ENCODE results near the gene SLC25A48. TPM values are rescaled to one million over a fixed set of nuclear protein-coding genes. Genes with fewer than 3 reads are reported as not detected.
"Not testable (repeated sequence)": the region's sequence is repeated elsewhere in the genome, so short reads cannot be mapped to it uniquely, and the experiment has no call there.

The SLC25A48 gene
- polyA plus RNA-seq, 12 donors = 0.15 to 8.0 (median 0.53) TPM; not detected in 2

GRCh38 chr5:135857630-135858311 lies 23.3 kb downstream of the SLC25A48 start:
- DNase-seq = no peak

GRCh38 chr5:135859186-135859585 lies 24.7 kb downstream of the SLC25A48 start:
- not testable (repeated sequence) for DNase-seq

DNA sequence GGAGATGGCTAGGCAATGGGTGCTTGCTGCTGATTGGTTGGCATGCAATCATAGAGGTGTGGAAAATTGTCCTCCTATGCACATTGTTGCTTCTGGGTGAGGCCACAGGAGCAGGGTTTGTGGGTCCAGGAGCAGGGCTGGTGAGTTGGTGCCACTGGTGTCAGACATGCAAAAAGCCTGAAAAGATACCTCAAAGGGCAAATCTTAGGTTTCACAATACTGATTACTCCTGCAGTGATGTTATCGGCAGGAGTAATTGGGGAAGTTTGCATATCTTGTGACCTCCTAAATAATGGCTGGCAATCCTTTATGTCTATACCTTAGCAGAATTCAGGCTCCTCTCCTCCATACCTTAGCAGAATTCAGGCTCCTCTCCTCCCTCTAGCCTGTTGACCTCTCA lies 25.2 kb downstream of the SLC25A48 start:
- DNase-seq = no peak

- no peak for DNase-seq
These were observed 27.2 kb downstream of the SLC25A48 start for GRCh38 chr5:135861641-135862040.

DNA sequence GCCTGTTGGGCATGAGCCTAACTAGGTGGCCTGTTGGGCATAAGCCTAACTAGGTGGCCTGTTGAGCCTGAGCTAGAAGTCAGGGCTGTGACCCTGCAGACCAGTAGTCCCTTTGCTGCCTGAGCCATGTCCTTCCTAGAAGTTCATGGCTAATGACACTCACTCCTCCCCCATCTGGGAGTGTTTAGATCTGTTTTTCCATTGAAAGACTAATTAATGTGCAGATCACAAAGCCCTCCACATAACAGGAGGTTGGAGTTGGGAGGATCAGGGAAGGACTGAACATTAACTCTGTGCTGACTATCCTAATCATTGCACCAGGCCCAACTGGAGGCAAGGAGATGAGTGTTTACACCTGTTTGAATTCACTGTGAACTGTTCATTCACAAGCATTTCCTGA lies 27.6 kb downstream of the SLC25A48 start:
- no peak for DNase-seq

- no peak for DNase-seq
These were observed 28.3 kb downstream of the SLC25A48 start for GRCh38 chr5:135862744-135863143.

DNA sequence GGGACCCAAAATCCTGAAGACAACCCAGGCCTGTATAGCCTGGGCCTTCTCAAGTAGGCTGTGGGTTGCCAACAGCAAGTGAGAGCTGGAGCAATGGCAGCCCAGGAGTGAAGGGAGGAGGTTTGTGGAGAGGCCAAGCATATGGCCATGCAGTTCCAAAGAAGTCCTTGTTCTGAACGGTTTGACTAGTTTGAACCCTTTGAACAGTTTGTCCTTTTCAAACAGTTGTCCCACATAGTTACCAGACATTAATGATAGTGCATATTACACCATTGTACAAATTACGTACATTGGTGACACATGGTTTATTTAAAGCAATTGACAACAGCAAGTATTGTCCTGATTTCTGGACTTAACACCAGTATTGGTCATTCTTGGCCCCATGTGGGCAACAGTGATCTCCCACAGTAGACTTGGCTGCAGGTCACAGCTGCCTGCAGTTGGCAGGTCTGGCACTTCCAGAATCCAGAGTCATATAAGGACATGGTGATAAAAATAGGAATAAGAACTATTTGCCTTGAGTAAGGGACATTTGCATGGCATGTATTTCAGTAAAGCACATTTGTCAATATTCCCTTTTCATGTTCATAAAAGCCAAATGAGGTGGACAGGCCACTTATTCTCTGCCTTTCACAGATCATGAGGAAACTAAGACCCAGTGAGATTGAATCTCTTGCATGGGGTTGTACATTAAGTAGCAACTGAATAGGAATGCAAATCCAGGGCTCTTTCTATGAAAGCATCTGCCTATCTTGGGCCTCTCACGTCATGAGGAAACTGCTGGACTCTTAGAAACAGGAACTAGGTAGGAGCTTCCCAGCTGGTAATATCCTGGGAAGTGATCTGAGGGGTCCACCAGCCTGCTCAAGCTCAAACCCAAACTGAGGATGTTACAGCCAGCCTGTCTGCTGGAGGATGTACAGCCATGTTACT lies 30.3 kb downstream of the SLC25A48 start:
- no peak for DNase-seq

- DNase-seq = no peak
These were observed 31.6 kb downstream of the SLC25A48 start for GRCh38 chr5:135866016-135866415.

DNA sequence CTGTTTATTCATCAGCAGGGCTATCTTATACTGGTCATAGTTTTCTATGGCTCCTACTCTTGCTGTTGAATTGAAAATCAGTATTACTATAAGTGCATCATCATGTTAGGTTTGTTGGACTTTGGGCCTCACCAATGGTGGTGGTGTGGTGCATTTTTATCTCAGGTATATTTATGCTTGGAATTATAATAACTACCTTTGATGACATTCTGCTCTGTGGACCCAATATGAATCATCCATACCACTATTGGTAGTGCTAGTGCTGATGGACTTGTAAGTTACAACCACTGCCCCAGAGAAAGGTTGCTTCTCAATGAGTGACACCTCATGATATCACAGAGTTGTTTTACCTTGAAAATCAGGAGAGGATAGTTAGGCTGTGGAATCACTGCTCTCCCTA lies 33.1 kb downstream of the SLC25A48 start:
- no peak for DNase-seq

DNA sequence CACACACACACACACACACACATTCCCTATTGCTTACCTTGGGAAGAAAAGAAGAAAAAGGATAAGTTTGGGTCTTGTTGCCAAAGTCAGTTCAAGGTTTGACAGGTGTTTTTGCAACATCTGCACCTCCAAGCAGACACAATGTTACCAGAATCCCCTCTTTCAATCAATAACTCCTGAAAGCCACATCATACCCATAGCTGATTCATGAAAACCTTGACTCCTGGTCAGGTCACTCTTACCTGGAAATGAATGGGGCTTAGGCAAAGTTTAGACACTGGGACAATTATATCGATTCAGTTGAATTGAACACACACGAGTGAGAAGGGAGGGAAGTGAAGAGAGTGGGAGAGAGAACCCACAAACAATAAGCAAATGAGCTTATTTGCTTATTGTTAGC lies 34.2 kb downstream of the SLC25A48 start:
- no peak for DNase-seq

- no peak for DNase-seq
These were observed 34.8 kb downstream of the SLC25A48 start for GRCh38 chr5:135869276-135869675.

GRCh38 chr5:135869935-135870334 lies 35.5 kb downstream of the SLC25A48 start:
- no peak for DNase-seq

GRCh38 chr5:135871268-135871915 lies 36.9 kb downstream of the SLC25A48 start:
- no peak for DNase-seq

DNA sequence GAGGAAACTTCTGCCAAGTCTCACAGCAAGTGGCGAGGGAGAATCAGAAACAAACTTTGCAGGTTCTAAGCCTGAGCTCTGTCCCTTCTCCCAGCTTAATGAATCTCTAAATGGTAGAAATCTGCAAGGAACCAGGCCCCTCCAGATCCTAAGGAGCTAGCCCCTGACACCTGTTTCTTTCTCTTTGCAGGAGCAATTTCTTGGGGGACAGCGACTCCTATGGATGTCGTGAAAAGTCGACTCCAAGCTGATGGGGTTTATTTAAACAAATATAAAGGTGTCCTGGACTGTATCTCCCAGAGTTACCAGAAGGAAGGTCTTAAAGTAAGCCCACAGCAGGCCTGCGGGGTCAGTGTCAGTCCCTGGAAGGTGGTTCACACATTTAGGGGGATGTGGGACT lies 39.4 kb downstream of the SLC25A48 start:
- no peak for DNase-seq

- no peak for DNase-seq
These were observed 40.0 kb downstream of the SLC25A48 start for GRCh38 chr5:135874461-135874860.

DNA sequence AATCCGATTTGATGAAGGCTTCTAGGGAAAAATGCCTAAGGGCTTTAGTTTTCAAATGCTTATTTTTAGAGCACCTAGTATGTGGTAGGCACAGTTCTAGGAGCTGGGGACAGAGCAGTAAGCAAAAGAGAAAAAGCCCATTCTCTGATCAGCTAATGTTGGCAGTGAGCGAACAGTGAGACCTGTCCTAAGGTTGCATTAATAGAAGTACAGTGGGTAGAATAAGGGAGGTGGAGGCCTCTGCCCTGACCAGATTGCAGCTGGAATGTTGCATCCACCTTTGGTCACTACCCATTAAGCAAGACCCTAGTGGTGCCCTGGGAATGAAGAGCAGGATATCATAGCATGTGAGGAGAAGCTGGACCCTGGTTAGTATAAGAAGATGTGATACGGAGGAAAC lies 41.1 kb downstream of the SLC25A48 start:
- DNase-seq = no peak

DNA sequence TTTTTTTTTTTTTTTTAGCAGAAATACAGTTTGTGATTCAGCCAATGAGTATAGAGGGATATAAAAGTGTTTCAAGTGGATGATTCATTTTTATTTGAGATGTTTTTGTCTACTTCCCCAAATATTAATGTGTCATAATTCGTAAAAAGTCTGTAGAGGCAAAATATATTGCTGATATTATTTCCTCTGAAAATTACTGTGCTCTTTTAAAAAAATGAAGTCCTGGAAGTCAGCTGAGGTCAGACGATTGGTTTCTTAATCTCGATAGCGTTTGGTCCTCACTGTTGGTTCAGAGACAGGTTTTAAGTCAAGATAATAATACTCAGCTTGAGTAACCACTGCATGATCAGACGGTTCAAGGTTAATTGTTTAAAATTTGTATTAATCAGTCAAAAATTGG lies 41.7 kb downstream of the SLC25A48 start:
- no peak for DNase-seq

DNA sequence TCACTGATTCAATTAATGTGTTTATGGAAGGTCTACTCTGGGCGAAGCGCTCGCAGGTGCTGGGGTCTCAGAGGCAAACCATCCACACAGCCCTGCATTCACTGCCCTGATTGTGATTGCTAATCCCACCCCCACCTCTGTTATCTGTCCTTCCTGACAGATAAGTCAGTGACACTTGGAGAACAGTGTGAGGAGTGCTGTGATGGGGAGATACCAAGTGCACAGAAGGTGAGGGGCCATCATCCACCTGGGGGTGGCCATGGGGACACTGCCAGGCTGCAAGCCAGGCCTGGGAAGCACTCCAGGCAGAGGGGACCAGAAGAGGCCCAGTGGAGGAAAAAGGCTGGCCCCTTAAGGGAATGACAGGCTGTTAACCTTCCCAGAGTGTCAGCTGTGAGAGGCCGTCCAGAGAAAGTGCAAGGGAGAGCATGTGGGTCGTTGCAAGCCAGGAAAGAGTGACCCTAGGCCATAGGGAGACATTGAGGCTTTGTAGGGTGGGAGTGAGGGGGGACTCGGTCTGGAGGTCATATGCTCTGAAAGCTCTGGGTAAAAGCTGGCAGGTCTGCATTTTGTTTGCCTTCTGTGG lies 43.2 kb downstream of the SLC25A48 start:
- no peak for DNase-seq

DNA sequence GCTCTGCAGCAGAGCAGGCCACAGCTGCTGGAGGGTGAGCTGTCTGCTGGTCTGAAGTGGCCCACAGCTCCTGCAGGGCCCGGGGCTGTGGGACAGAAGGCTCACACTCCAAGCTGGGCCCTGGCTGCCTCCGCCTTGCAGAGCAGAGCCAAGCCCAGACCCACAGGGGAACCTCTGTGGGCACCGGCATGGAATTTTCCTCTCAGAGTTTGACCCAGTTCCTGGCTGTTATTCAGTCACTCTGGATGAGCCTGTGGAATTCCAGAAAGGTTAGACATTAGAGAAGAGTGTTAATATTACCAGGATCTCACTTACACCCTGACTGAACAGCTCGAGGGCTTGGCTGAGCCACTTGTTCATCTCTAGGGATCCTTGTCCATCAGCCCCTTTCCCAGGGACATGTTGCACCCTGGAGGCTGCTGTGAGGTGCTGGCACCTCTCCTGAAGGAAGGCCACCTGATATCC lies 43.7 kb downstream of the SLC25A48 start:
- DNase-seq = no peak

DNA sequence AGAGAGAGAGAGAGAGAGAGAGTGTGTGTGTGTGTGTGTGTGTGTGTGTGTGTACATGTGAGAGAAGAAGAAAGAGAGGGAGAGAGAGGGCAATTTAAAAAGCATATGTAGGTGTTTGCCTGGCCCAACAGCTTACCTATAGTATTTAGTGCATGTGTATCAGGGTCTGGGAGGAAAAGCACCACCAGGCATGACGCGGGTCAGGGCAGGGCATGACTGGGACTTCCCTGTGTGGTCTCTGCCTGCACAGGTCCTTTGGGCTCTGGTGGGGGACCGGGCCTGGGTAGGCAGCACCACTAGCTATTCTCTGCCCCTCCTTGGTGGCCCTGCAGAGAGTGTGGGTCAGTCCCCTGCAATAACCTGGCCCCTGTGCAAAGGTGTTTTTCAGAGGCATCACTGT lies 45.1 kb downstream of the SLC25A48 start:
- DNase-seq = no peak

DNA sequence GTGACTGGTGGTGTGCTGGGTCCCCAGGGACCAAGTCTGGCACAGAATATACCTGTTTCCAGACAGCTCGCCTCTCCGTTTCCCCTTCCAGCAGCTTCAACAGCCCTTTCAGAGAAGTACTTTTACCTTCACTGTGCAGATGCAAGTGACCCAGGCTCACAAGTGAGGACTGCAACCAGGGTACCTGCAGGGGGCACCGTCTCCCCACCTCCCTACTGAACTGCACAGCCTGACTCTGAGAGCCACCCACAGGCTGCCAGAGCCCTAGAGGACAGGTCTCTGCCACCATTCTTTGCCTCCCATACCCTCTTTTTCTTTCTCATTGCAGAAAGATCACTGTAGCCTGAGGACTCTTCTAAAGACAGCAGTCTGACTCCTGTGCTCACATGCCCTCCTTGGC lies 45.8 kb downstream of the SLC25A48 start:
- DNase-seq = no peak

DNA sequence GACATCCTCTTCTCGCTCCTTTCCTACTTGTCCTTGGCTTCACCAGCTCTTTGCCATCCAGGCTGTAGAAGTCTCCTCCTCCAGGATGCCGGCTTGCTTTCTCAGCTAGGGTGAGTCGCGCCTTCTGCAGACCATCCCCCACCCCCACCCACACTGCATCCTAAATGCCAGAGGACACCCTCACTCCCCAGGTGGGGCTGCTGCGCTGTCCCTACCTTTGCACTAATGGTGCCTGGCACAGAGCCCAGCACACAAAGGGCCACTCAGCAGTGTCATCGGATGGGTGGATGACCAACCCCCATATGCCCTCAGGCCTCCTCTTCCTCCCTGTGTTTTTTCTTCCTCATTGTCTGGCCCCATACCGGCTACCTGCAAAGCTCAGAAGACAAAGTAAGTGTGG lies 46.3 kb downstream of the SLC25A48 start:
- DNase-seq = no peak
